Naive thymus-derived CD4-positive, alpha-beta T cell (primary cell): ENCODE data around the gene PPP2R5D. TPM values are rescaled to one million over a fixed set of nuclear protein-coding genes. Genes with fewer than 3 reads are reported as not detected.

Experiments
- ATAC-seq: fragments of 150-1000 bp; cut with Tn5 transposase; 2 replicates; pipeline ENCODE4 v1.10.0; 2021; ENCODE audit warnings: mild to moderate bottlenecking, moderate library complexity
- CTCF ChIA-PET: fragments of 350-600 bp; sonication (Branson Sonifier 250); formaldehyde crosslinking; loops from one replicate; lab custom pipeline; 2021; ENCODE audit warnings: antibody characterized with exemption; lab: Charles Lee
- POLR2A ChIA-PET: fragments of 350-600 bp; sonication (Branson Sonifier 250); formaldehyde crosslinking; loops from one replicate; lab custom pipeline; 2021; ENCODE audit warnings: antibody characterized with exemption, inconsistent platforms; lab: Charles Lee
- DNase-seq, 9 donors: peaks; one replicate each; pipeline versions ENCODE4 v3.0.0 to v3.0.0-alpha.2; 2020 to 2022; ENCODE audit warnings: mixed read lengths in 1 of 9
- H3K27ac ChIP-seq: one replicate; pipeline ENCODE4 v1.7.0; 2013; ENCODE audit warnings: mild to moderate bottlenecking, low read depth, low read length, moderate library complexity
- H3K27me3 ChIP-seq, 2 donors: one replicate each; pipeline ENCODE4 v1.7.0; 2013; ENCODE audit warnings: low read length in 2 of 2, mild to moderate bottlenecking in 2 of 2, moderate library complexity in 2 of 2; ENCODE audit not compliant: control insufficient read depth in 2 of 2, insufficient read depth in 2 of 2
- H3K36me3 ChIP-seq, 3 experiments: 1 replicate in 2 of 3; 2 replicates in 1 of 3; pipeline ENCODE4 v1.7.0; 2013; ENCODE audit warnings: low read length in 3 of 3, mild to moderate bottlenecking in 3 of 3, moderate library complexity in 1 of 3; ENCODE audit not compliant: insufficient read depth in 3 of 3, control insufficient read depth in 2 of 3
- H3K4me1 ChIP-seq, 2 donors: one replicate each; pipeline ENCODE4 v1.7.0; 2013; ENCODE audit warnings: low read length in 2 of 2, mild to moderate bottlenecking in 2 of 2, moderate library complexity in 1 of 2; ENCODE audit not compliant: control insufficient read depth in 2 of 2, insufficient read depth in 2 of 2
- H3K4me3 ChIP-seq: 2 replicates; pipeline ENCODE4 v1.7.0; 2013; ENCODE audit warnings: mild to moderate bottlenecking, low read length
- H3K9me3 ChIP-seq, 3 experiments: 1 replicate in 2 of 3; 2 replicates in 1 of 3; pipeline ENCODE4 v1.7.0; 2013; ENCODE audit warnings: low read length in 3 of 3; ENCODE audit not compliant: control insufficient read depth in 2 of 3
- H3K27ac Mint-ChIP-seq, 9 donors: one replicate each; pipeline ENCODE4 v1.8.0; 2020 to 2022; ENCODE audit warnings: mixed read lengths in 9 of 9, mild to moderate bottlenecking in 8 of 9, moderate library complexity in 5 of 9, inconsistent platforms in 2 of 9
- H3K27me3 Mint-ChIP-seq, 5 donors: one replicate each; pipeline ENCODE4 v1.8.0; 2021 to 2022; ENCODE audit warnings: mixed read lengths in 5 of 5, mild to moderate bottlenecking in 1 of 5
- H3K36me3 Mint-ChIP-seq, 5 donors: one replicate each; pipeline ENCODE4 v1.8.0; 2020 to 2022; ENCODE audit warnings: mixed read lengths in 5 of 5, mild to moderate bottlenecking in 3 of 5, inconsistent platforms in 1 of 5
- H3K4me1 Mint-ChIP-seq, 7 donors: one replicate each; pipeline ENCODE4 v1.8.0; 2020 to 2022; ENCODE audit warnings: mixed read lengths in 7 of 7, mild to moderate bottlenecking in 3 of 7, inconsistent platforms in 1 of 7
- H3K4me3 Mint-ChIP-seq, 10 donors: one replicate each; pipeline ENCODE4 v1.8.0; 2020 to 2022; ENCODE audit warnings: mild to moderate bottlenecking in 10 of 10, mixed read lengths in 10 of 10, moderate library complexity in 6 of 10, inconsistent platforms in 2 of 10
- H3K9me3 Mint-ChIP-seq, 11 donors: one replicate each; pipeline ENCODE4 v1.8.0; 2020 to 2022; ENCODE audit warnings: mixed read lengths in 11 of 11, mild to moderate bottlenecking in 4 of 11, inconsistent platforms in 1 of 11, moderate library complexity in 1 of 11
- intact Hi-C, 2 donors: fragments of 100-400 bp; cut with micrococcal nuclease; formaldehyde crosslinking; loops; one replicate each; pipeline ENCODE4 v1.15.1; 2023
- polyA plus RNA-seq, 2 donors: library from polyadenylated mRNA; unstranded; fragments of 300-500 nt; fragmentation: Illumina TruSeq; gene quantifications; one replicate each; pipeline ENCODE4 v1.2.3, GENCODE V29; 2021
- total RNA-seq, 6 experiments: library from RNA in 5 of 6; stranded (reverse) in 5 of 6; gene quantifications; 1 replicate in 5 of 6; 2 replicates in 1 of 6; pipeline ENCODE4 v1.2.3 and lab custom pipeline; 2021 to 2026

Gene PPP2R5D
- total and polyA plus RNA-seq, 7 experiments from 2014 or later, result 19.7 to 60.4 (median 28.2) TPM

DNA sequence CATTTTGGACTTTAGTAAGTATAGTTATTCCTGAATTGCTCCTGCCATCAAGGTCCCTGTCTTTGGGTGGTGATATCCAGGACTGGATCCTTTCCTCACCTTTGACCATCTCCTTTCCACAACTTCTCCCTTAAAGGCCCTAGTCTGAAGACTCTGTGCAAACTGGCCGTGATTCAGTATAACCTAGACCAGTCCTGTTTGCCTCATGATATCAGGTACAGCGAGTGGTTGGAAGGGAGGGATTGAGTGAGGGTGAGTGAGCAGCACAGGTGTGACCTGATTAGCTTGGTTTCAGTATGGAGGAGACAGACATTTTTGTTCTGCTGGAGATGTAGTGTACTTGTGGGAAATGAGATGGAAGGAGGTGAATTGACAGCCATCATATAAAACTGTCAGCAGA is 34.8 kb downstream of the PPP2R5D start:
- Histone ChIP-seq H3K4me3 (no peak overlapping the region), H3K36me3 (peaks cover 0 to 36% (median 8%) of the 10 kb centered on the region in 3 experiments), H3K27me3 (no peaks in the 10 kb centered on the region), H3K9me3 (no peaks in the 10 kb centered on the region), H3K27ac (no peak overlapping the region), H3K4me1 (peaks cover 23 to 31% of the 10 kb centered on the region in 2 donors)
- CTCF ChIA-PET, result no interaction called here
- intact Hi-C loops, result no loop called here
- Mint-ChIP-seq H3K9me3 (peaks cover 0 to under 1% (median 0%) of the 10 kb centered on the region in 11 donors), H3K27ac (peak overlapping the region in 5 of 9 donors; percentile 10 to 84 (median 47)), H3K4me1 (peaks cover 33 to 73% (median 50%) of the 10 kb centered on the region in 7 donors), H3K36me3 (peaks cover 3 to 32% (median 15%) of the 10 kb centered on the region in 5 donors), H3K4me3 (peak overlapping the region in 6 of 10 donors; percentile 1 to 45 (median 22)), H3K27me3 (no peaks in the 10 kb centered on the region)
- ATAC-seq (no peak), DNase-seq (no peak)
- POLR2A ChIA-PET, result interaction anchor here (1.4 to 1.8 kb wide), 2 partner anchors 10 to 40 kb away, joined by 3 to 4 read pairs; partner anchors contain the start of genes KLC4 and MRPL2

DNA sequence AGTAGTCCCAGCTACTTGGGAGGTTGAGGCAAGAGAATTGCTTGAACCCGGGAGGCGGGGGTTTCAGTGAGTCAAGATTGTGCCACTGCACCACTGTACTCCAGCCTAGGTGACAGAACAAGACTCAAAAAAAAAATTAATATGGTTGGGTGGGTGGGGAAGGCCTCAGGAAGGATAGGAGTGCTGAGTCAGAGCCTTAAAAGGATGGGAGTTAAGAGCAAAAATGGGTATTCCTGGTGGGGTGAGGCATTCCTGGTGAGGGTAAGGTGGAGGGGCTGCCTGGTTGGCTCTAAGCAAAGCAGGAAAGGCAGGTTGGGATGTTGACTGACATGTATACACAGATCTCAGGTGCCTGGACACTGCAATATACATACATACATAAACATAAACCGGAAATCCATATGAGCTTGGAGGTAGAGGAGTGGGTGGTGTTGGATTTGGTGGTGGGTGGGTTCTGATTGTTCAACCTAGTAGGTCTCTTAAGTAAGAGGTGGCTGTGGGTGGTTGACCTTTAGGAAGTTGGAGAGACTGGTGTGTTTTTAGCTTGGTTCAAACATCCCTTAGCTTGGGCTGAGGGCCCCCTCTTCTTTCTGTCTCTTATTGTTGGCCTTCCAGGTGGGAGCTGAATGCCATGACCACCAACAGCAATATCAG is 35.8 kb downstream of the PPP2R5D start:
- H3K4me3 Mint-ChIP-seq, result peak overlapping the region; percentile 40 to 99 (median 63)
- intact Hi-C loops, result no loop called here
- CTCF ChIA-PET, result interaction anchor here (1.0 kb wide), 1 partner anchor 33 kb away, joined by 4 read pairs; the partner anchor contains the start of gene CUL7
- POLR2A ChIA-PET, result interaction anchor here (0.7 to 4.8 kb wide), 9 partner anchors 9 to 91 kb away, joined by 3 to 31 read pairs (median 4); partner anchors contain the start of genes CNPY3, CUL7, KLC4 and MRPL2
- peaks cover 14 to 28% of the 10 kb centered on the region in 2 donors for H3K4me1 ChIP-seq
- no peaks in the 10 kb centered on the region for H3K27me3 ChIP-seq
- DNase-seq, result no peak
- H3K9me3 Mint-ChIP-seq, result no peaks in the 10 kb centered on the region
- ATAC-seq, result no peak
- H3K36me3 ChIP-seq, result peaks cover 7 to 46% (median 16%) of the 10 kb centered on the region in 3 experiments
- H3K9me3 ChIP-seq, result no peaks in the 10 kb centered on the region
- no peaks in the 10 kb centered on the region for H3K27me3 Mint-ChIP-seq
- no peak overlapping the region for H3K27ac ChIP-seq
- H3K4me1 Mint-ChIP-seq, result peaks cover 30 to 71% (median 49%) of the 10 kb centered on the region in 7 donors
- peaks cover 8 to 41% (median 21%) of the 10 kb centered on the region in 5 donors for H3K36me3 Mint-ChIP-seq
- H3K4me3 ChIP-seq, result no peak overlapping the region
- H3K27ac Mint-ChIP-seq, result peak overlapping the region in 8 of 9 donors; percentile 38 to 87 (median 64)

DNA sequence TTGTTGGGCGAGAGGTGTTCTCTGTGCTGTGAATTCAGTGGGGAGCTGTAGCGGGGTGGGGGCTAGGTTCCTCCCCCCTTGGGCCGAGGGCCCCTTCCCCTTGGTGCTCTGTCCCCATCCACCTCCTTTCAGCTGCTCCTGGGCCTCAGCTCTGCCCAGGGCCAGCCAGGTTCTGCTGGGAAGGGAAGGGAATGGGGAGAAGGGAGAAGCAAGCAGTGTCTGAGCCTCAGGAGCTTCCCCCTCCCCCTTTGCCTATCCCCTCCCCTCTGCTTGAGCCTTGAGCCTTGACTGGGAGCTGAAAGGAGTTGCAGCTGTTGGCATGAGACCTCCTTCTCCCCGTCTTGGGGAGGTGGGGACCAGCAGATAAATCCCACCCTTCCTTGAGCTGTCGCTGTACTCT is 36.5 kb downstream of the PPP2R5D start:
- Histone ChIP-seq H3K27ac (peak overlapping the region; percentile 81), H3K9me3 (no peaks in the 10 kb centered on the region), H3K4me1 (peaks cover 11 to 24% of the 10 kb centered on the region in 2 donors), H3K36me3 (peaks cover 8 to 52% (median 18%) of the 10 kb centered on the region in 3 experiments), H3K27me3 (no peaks in the 10 kb centered on the region), H3K4me3 (peak overlapping the region; percentile 89)
- Mint-ChIP-seq H3K27me3 (no peaks in the 10 kb centered on the region), H3K4me3 (peak overlapping the region in 9 of 10 donors; percentile 86 to 99 (median 98)), H3K36me3 (peaks cover 8 to 43% (median 21%) of the 10 kb centered on the region in 5 donors), H3K4me1 (peaks cover 29 to 66% (median 47%) of the 10 kb centered on the region in 7 donors), H3K9me3 (no peaks in the 10 kb centered on the region), H3K27ac (peak overlapping the region in 8 of 9 donors; percentile 52 to 93 (median 85))
- ATAC-seq (no peak), DNase-seq (no peak)
- CTCF ChIA-PET, result interaction anchor here (0.8 to 1.0 kb wide), 2 partner anchors 33 to 125 kb away, joined by 3 to 4 read pairs; partner anchors contain the start of gene CUL7
- POLR2A ChIA-PET, result interaction anchor here (0.7 to 4.8 kb wide), 11 partner anchors 9 to 131 kb away, joined by 3 to 31 read pairs (median 4); partner anchors contain the start of genes CNPY3, CUL7, KLC4 and MRPL2
- intact Hi-C loops, result loop anchor here (1.0 kb wide), 3 partner anchors 32 to 120 kb away; partner anchors contain the start of genes CUL7 (in 1 of the 2), KLC4 (in 1 of the 2) and MRPL2 (in 1 of the 2)

GRCh38 chr6:43021270-43022047 is 37.1 kb downstream of the PPP2R5D start, which contains the start of gene RRP36:
RRP36 (plus strand) TSS chr6:43021623; CDS start chr6:43021655, 32 bp downstream.
- POLR2A ChIA-PET, result interaction anchor here (0.6 to 4.8 kb wide), 11 partner anchors 10 to 131 kb away, joined by 3 to 31 read pairs (median 4); partner anchors contain the start of genes CNPY3, CUL7, KLC4 and MRPL2
- Histone ChIP-seq H3K27ac (peak within 1 kb of the TSS; percentile 81), H3K4me3 (peak within 1 kb of the TSS; percentile 89), H3K36me3 (peaks cover 11 to 55% (median 18%) of the 10 kb centered on the region in 3 experiments), H3K9me3 (no peaks in the 10 kb centered on the region), H3K27me3 (no peaks in the 10 kb centered on the region), H3K4me1 (peaks cover 11 to 19% of the 10 kb centered on the region in 2 donors)
- intact Hi-C loops, result loop anchor here (1.0 to 2.0 kb wide), 5 partner anchors 7 to 120 kb away; partner anchors contain the start of genes KLC4 (in 2 of the 2), MRPL2 (in 2 of the 2), CUL7 (in 1 of the 2) and KLHDC3 (in 1 of the 2)
- CTCF ChIA-PET, result interaction anchor here (0.6 to 1.0 kb wide), 3 partner anchors 23 to 124 kb away, joined by 3 to 4 read pairs (median 3); partner anchors contain the start of gene CUL7
- H3K36me3 Mint-ChIP-seq, result peaks cover 8 to 43% (median 21%) of the 10 kb centered on the region in 5 donors
- peak; percentile 88 for ATAC-seq
- H3K4me1 Mint-ChIP-seq, result peaks cover 23 to 60% (median 41%) of the 10 kb centered on the region in 7 donors
- H3K27me3 Mint-ChIP-seq, result no peaks in the 10 kb centered on the region
- no peaks in the 10 kb centered on the region for H3K9me3 Mint-ChIP-seq
- H3K27ac Mint-ChIP-seq, result peak within 1 kb of the TSS; percentile 74 to 97 (median 93)
- peak; percentile 33 to 76 (median 51) for DNase-seq
- H3K4me3 Mint-ChIP-seq, result peak within 1 kb of the TSS; percentile 95 to 99 (median 98)

DNA sequence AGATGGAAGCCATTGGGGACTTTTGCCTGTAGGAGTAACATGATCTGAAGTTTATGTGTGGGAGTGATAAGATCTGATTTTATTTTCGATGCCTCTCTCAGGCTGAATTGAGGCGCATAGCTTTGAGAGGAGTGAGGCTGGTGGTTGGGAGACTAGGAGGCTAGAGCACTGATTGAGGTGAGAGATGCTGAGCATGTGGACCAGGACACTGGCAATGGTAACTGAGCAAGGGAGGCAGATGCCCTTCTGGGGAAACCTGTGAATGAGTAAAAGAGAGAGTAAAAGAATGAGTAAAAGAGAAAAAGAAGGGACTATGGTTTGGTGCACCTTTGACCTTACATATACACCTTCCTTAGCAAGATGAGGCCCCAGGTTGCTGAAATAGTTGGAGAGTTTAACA is 40.1 kb downstream of the PPP2R5D start:
- H3K36me3 ChIP-seq, result peaks cover 14 to 55% (median 20%) of the 10 kb centered on the region in 3 experiments
- H3K4me3 Mint-ChIP-seq, result peak overlapping the region in 6 of 10 donors; percentile 30 to 68 (median 54)

More for the DNA sequence above, 40.1 kb downstream of the PPP2R5D start:
- intact Hi-C loops, result no loop called here
- CTCF ChIA-PET, result interaction anchor here (0.5 to 1.3 kb wide), 2 partner anchors 30 to 217 kb away, joined by 3 to 4 read pairs; partner anchors contain the start of gene CUL7
- POLR2A ChIA-PET, result interaction anchor here (1.0 to 4.8 kb wide), 6 partner anchors 10 to 150 kb away, joined by 3 to 31 read pairs (median 6); partner anchors contain the start of genes CNPY3, KLC4, KLHDC3 and MRPL2
- peaks cover 8 to 35% (median 22%) of the 10 kb centered on the region in 5 donors for H3K36me3 Mint-ChIP-seq
- H3K4me3 ChIP-seq, result no peak overlapping the region
- no peaks in the 10 kb centered on the region for H3K9me3 ChIP-seq
- H3K27ac Mint-ChIP-seq, result peak overlapping the region; percentile 7 to 84 (median 74)
- DNase-seq (no peak), ATAC-seq (no peak)
- H3K4me1 Mint-ChIP-seq, result peaks cover 10 to 37% (median 27%) of the 10 kb centered on the region in 7 donors
- H3K4me1 ChIP-seq, result peaks cover 11 to 18% of the 10 kb centered on the region in 2 donors
- no peaks in the 10 kb centered on the region for H3K27me3 ChIP-seq
- no peak overlapping the region for H3K27ac ChIP-seq
- no peaks in the 10 kb centered on the region for H3K27me3 Mint-ChIP-seq
- no peaks in the 10 kb centered on the region for H3K9me3 Mint-ChIP-seq
